Dermis blood vessel endothelial cell (primary cell): Measurements from ENCODE around the gene RAB12. TPM values are rescaled to one million over a fixed set of nuclear protein-coding genes. Genes with fewer than 3 reads are reported as not detected.

Source experiments
- DNase-seq: peaks from one replicate; pipeline ENCODE4 v3.0.0; 2010
- total RNA-seq: library from RNA; depleted of rRNA; stranded (reverse); fragments of >200 nt; gene quantifications from 2 replicates; pipeline ENCODE4 v1.2.3, GENCODE V29; 2014

RAB12 gene
- total RNA-seq, 1 donor from 2014 or later: 75.4 TPM

DNA sequence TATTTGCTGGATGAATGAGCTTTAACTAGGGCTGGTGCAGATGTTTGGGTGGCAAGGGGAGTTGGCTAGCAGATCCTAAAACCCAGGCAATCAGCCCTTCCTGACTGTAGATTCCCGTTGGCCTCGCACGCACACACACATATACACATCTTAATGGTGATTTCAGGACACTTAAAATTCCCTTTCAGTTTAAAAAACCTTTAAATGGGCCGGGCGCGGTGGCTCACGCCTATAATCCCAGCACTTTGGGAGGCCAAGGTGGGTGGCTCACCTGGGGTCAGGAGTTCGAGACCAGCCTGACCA lies 76.6 kb downstream of the RAB12 start:
- no peak for DNase-seq

DNA sequence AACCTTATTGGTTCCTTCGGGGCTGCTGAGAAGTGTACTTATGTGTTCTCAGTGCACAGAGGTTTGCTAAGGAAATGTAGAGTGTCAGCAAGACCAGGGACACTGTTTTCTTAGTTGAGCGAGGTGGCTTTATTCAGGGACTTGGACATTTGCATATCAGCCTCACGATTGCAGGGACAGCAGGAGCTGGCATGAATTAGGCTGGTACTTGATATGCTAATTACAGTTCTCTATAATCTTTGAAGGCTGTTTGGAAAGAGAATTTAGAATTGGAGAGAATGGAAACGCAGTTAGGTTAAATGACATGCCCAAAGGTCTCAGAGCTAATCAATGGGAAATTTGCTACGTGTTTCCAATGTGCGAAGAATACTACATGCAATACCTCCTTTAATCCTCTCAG lies 77.4 kb downstream of the RAB12 start:
- no peak for DNase-seq

DNA sequence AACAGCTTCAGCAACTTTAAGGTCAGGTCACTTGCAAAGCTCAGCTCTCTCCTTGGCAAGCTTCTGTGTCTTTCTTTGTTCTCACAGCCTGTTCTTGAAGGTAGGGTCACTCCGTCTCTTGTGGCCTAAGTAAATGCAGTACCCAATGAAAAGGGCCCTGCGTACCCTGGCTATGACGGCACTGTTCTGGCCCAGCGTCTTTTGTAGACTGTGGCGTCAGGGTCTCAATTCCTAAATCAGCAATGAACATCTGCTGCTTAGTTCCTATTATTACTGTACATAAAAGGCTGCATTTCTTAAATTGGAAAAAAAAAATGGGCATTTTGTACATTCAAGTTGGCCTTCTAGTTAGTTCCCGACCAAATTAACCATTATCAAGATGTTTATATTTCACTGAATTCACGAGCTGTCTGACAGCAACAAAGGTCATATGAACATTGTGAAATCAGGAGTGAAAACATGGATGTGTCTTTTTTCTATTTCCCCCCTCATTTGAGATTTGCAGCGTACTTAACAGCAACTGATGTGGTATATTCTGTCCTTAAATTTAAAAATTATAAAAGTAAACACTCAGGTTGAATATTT lies 79.1 kb downstream of the RAB12 start:
- no peak for DNase-seq

DNA sequence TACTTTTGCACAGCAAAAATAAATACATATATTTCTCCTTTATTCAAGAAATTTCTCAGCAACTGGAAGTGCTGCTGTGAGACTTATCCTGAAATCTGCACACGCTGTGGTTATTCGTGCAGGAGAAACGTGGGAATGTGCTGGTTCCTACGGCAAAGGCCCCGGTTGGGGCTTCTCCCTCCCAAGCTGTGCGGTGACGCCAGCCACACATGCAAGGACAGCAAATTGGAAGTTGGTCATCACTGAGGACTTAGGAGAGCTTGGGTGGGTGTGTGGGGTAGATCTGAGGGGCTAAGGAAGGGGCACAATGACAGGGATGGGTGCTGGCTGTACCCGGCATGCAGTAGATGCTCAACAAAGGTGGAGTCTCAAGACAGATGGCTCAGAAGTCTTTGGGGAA lies 79.6 kb downstream of the RAB12 start:
- no peak for DNase-seq

Other genes with a start within 250 kb of the RAB12 start
- 11.7 and 16.7 TPM in 2 replicates for gene MTCL1, start 96.1 kb downstream of the RAB12 start, total RNA-seq